Muscle of leg (tissue), 11 donors: ENCODE data around the gene CASZ1. TPM values are rescaled to one million over a fixed set of nuclear protein-coding genes. Genes with fewer than 3 reads are reported as not detected.

ENCODE experiments used
- DNase-seq: peaks from one replicate; pipeline ENCODE4 v3.0.0; 2013
- H3K27ac ChIP-seq: one replicate; pipeline ENCODE4 v1.5.1; 2013; ENCODE audit warnings: mild to moderate bottlenecking, low read length, control low read depth
- H3K27me3 ChIP-seq: one replicate; pipeline ENCODE4 v1.6.1; 2013; ENCODE audit warnings: low read length; ENCODE audit not compliant: control insufficient read depth, insufficient read depth
- H3K36me3 ChIP-seq: one replicate; pipeline ENCODE4 v1.6.1; 2013; ENCODE audit warnings: low read length; ENCODE audit not compliant: control insufficient read depth, insufficient read depth
- H3K4me1 ChIP-seq: one replicate; pipeline ENCODE4 v1.6.1; 2013; ENCODE audit warnings: low read length; ENCODE audit not compliant: control insufficient read depth, insufficient read depth
- H3K4me3 ChIP-seq: one replicate; pipeline ENCODE4 v1.5.1; 2013; ENCODE audit warnings: low read length, control low read depth
- H3K9me3 ChIP-seq: replicated peaks from 2 replicates; pipeline ENCODE4 v1.6.1; 2013; ENCODE audit warnings: low read depth, low read length; ENCODE audit not compliant: control insufficient read depth
- WGBS: methylation state at CpG from one replicate; pipeline ENCODE4 v1.1.5; 2013; ENCODE audit warnings: missing lambda C conversion rate; ENCODE audit not compliant: insufficient coverage; 5-methylcytosine and 5-hydroxymethylcytosine counted together
- polyA plus RNA-seq, 8 donors: library from polyadenylated mRNA; unstranded; fragments of 120-200 nt; gene quantifications; one replicate each; pipeline versions ENCODE4 v1.2.1 to v1.2.3, GENCODE V29; 2013; ENCODE audit warnings: inconsistent platforms in 1 of 8, low replicate concordance in 1 of 8; ENCODE audit not compliant: insufficient read length in 8 of 8, insufficient read depth in 1 of 8
- total RNA-seq: library from RNA; stranded (reverse); fragments of 120-200 nt; gene quantifications from one replicate; pipeline ENCODE4 v1.2.4, GENCODE V29; 2013

Gene CASZ1
- total and polyA plus RNA-seq, 9 donors = 30.8 to 68.4 (median 45.3) TPM

DNA sequence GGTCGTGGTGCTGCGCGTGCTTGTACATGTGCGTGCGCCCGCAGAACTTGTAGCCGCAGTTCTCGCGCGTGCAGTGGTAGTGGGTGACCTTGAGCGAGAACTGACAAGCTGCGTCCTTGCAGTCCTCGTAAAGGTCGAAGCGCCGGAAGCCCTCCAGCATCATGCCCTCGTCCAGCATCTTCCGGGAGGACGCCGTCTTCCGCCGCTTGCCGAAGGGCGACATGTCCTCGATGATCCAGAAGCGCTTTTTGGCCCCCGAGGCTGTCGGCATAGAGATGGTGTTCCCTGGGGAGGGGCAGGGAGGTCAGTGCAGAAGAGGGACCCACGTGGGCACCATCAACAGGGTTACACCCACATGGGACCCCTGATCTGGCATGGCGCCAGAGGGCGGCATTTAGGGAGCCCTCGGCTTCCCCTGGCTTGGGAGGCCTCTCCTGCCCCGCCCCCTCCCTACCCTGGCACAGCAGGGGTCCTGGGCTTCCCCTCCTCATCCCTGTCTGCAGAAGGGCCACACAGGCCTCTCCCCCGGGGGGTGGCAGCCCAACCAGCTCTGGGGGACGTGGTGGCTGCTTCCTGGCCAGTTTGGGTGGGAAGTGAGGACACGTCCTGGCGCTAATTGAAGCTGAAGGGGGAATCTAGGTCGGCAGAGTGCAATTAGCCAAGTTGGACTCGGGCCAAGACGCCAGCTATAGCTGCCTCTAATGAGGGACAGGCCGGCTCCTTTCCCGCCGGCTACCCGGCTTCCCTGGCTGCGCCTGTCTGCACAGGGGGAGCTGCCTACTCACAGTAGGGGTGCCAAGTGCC, 156.5 kb downstream of the CASZ1 start:
- Histone ChIP-seq H3K27ac (no peak overlapping the region), H3K4me1 (peaks cover 53% of the 10 kb centered on the region)

GRCh38 chr1:10639011-10639774, 157.3 kb downstream of the CASZ1 start:
- Histone ChIP-seq H3K4me3 (no peak overlapping the region), H3K9me3 (no peaks in the 10 kb centered on the region), H3K27me3 (peaks cover 39% of the 10 kb centered on the region), H3K4me1 (peaks cover 57% of the 10 kb centered on the region), H3K36me3 (peaks cover 38% of the 10 kb centered on the region), H3K27ac (no peak overlapping the region)
- 12% methylated on average over 108 of the region's 108 CpGs for WGBS
- DNase-seq = peak; percentile 46

More for the DNA sequence above, 156.5 kb downstream of the CASZ1 start:
- H3K9me3 ChIP-seq = no peaks in the 10 kb centered on the region
- H3K4me3 ChIP-seq = no peak overlapping the region
- DNase-seq = peak; percentile 41
- H3K27me3 ChIP-seq = peaks cover 39% of the 10 kb centered on the region
- H3K36me3 ChIP-seq = peaks cover 36% of the 10 kb centered on the region
- WGBS = 64% methylated on average over 33 of the region's 45 CpGs

GRCh38 chr1:10638559-10639005, 157.9 kb downstream of the CASZ1 start:
- peak overlapping the region; percentile 26 for H3K4me3 ChIP-seq
- WGBS = 3% methylated on average over 57 of the region's 57 CpGs

DNA sequence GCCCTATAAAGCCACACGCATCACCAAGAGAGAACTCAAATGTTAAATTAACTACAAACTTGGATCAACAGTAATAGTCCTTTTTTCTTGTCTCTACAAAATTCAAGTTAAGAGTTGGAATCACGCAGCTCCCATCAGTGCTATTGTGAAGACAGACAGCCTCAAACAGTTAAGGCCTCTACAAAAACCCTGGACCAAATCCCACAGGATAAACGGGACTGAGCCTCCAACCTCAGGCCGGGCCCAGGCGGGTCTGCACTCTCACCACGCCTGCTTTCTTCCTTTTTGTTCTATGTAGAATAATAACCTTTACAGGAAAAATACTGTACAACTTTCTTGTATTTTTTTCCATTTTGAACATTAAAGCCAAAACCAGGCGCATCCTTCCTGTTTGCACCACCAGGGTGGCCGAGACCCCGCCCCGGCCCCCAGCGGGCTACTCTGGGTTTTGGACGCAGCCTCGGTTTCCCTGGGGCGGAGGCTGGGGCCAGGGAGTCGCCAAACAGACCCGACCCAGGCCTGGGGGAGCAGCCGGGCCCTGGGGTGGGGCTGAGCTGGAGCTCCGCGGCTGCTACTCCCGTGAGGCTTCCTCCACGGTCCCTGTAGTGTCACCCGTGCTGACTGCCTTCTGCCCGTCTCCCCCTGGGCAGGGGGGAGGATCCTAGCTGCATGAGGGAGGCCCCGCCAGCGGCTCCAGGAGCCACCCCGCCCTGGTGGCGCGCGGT, 158.4 kb downstream of the CASZ1 start:
- H3K27me3 ChIP-seq = peaks cover 39% of the 10 kb centered on the region
- peak overlapping the region; percentile 26 for H3K4me3 ChIP-seq
- H3K4me1 ChIP-seq = peaks cover 55% of the 10 kb centered on the region
- H3K9me3 ChIP-seq = no peaks in the 10 kb centered on the region
- WGBS = 19% methylated on average over 25 of the region's 29 CpGs
- no peak for DNase-seq
- no peak overlapping the region for H3K27ac ChIP-seq
- peaks cover 32% of the 10 kb centered on the region for H3K36me3 ChIP-seq

More at GRCh38 chr1:10638559-10639005, 157.9 kb downstream of the CASZ1 start:
- peaks cover 39% of the 10 kb centered on the region for H3K27me3 ChIP-seq
- no peak for DNase-seq
- H3K4me1 ChIP-seq = peaks cover 55% of the 10 kb centered on the region
- H3K9me3 ChIP-seq = no peaks in the 10 kb centered on the region
- no peak overlapping the region for H3K27ac ChIP-seq
- H3K36me3 ChIP-seq = peaks cover 37% of the 10 kb centered on the region

DNA sequence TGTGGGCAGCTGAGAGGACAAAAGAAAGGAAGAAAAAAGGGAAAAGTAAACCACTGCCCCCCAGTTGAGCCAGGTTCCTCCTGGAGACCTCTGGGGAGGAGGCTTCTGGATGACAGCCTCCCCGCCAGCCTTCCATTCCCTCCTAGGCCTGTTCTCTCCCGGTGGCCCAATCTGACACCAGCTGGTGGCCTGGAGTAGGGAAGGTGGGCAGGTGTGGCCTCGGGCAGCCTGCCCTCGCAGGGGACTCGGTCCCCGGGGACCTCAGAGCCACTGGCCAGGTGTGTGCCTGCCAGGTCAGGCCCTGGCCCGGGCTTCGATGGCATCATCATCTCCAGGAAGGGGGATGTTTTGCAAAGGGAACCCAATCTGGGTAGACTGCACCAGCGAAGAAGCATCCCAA, 159.0 kb downstream of the CASZ1 start:
- DNase-seq = no peak
- Histone ChIP-seq H3K4me1 (peaks cover 61% of the 10 kb centered on the region), H3K4me3 (no peak overlapping the region), H3K27ac (no peak overlapping the region), H3K27me3 (peaks cover 39% of the 10 kb centered on the region), H3K36me3 (peaks cover 28% of the 10 kb centered on the region), H3K9me3 (no peaks in the 10 kb centered on the region)
- 72% methylated on average over 5 of the region's 9 CpGs for WGBS

GRCh38 chr1:10635992-10636391, 160.5 kb downstream of the CASZ1 start:
- peaks cover 29% of the 10 kb centered on the region for H3K36me3 ChIP-seq
- no peak for DNase-seq
- peaks cover 31% of the 10 kb centered on the region for H3K27me3 ChIP-seq
- 78% methylated on average over 7 of the region's 18 CpGs for WGBS
- no peak overlapping the region for H3K27ac ChIP-seq
- peaks cover 63% of the 10 kb centered on the region for H3K4me1 ChIP-seq
- no peaks in the 10 kb centered on the region for H3K9me3 ChIP-seq
- H3K4me3 ChIP-seq = no peak overlapping the region

DNA sequence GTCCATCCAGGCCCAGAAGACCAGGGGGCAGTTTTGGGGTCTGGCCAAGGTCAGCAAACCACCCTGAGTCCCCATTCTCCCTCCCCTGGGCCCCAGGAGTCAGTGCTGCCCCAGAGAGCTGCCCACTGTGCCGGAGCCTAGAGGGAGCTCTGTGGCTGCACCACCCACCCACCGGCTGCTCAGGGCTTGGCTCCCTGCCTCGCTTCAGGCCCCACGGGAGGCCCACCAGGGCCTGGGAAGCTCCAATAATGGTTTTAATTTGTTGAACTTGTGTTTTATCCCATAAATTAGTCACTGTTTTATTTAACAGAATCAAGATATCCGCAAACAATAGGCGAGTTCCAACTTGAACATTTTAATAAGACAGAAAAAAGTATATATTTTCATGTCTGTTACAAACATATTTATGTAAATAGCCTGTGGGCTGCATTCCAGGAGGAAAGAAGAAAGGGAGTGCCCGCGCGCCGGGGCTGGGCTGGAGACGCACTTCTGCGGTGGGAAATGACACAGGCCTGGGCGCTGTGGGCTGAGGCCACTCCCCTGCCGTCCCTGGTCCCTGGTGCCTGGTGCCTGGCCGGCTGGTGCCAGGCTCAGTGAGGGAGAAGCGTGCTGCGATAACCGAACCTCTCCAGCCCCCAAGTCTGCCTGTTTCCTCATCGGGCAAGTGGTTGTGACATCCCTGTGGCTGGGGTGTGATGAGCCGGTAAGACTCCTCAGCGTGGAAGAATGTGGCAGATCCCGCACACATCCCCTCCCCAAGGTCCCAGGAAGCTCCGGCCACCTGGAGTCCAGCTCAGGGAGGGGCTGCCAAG, 161.2 kb downstream of the CASZ1 start:
- WGBS = 55% methylated on average over 14 of the region's 23 CpGs
- Histone ChIP-seq H3K9me3 (no peaks in the 10 kb centered on the region), H3K4me1 (peaks cover 63% of the 10 kb centered on the region), H3K36me3 (peaks cover 25% of the 10 kb centered on the region), H3K27ac (peak overlapping the region; percentile 23), H3K27me3 (peaks cover 24% of the 10 kb centered on the region), H3K4me3 (no peak overlapping the region)
- no peak for DNase-seq

DNA sequence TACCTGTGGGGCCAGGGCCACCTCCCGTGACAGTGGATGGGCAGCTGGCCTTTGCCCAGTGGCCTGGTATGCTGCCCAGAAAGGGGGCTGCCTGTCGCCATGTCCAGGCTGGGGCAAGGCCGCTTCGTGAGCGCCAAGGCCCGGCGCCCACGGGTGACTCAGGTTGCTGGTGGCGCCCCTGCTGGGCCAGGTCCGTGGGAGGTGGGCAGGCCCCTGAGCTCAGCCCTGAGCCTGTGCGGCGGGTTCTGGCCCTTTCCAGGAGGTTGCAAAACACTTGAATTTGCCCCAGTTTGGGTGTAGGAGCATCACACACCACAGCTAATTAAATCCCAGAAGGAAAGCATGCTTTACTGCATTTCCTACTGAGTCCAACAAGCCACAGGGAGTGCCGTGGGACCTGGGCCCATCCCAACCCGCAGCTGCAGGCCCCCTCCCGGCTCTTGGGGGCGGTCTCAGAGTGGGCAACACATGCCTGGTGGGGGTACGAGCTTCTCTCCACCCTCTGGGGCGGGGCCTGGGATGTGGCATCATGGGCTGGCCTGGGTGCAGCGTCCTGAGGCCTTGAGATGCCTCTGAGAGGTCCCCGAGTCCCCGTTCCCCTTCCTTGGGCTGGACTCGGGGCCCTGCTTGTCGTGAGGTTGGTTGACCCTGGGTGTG, 161.9 kb downstream of the CASZ1 start:
- H3K4me1 ChIP-seq = peaks cover 60% of the 10 kb centered on the region
- H3K27ac ChIP-seq = peak overlapping the region; percentile 7
- H3K27me3 ChIP-seq = peaks cover 18% of the 10 kb centered on the region
- WGBS = 73% methylated on average over 20 of the region's 23 CpGs
- peak; percentile 32 for DNase-seq
- no peak overlapping the region for H3K4me3 ChIP-seq
- H3K9me3 ChIP-seq = no peaks in the 10 kb centered on the region
- H3K36me3 ChIP-seq = peaks cover 27% of the 10 kb centered on the region

GRCh38 chr1:10634075-10634427, 162.4 kb downstream of the CASZ1 start:
- H3K27ac ChIP-seq = no peak overlapping the region
- H3K4me1 ChIP-seq = peaks cover 60% of the 10 kb centered on the region
- H3K27me3 ChIP-seq = peaks cover 15% of the 10 kb centered on the region
- no peak for DNase-seq
- peaks cover 27% of the 10 kb centered on the region for H3K36me3 ChIP-seq
- no peaks in the 10 kb centered on the region for H3K9me3 ChIP-seq
- no peak overlapping the region for H3K4me3 ChIP-seq
- 78% methylated on average over 8 of the region's 8 CpGs for WGBS
